GM12891 (cell line): ENCODE results near the gene IL10RA. TPM values are rescaled to one million over a fixed set of nuclear protein-coding genes. Genes with fewer than 3 reads are reported as not detected.

Experiments
- DNase-seq: peaks from one replicate; pipeline ENCODE4 v3.0.0; 2011; ENCODE audit warnings: low spot score; ENCODE audit not compliant: insufficient read length
- FAIRE-seq: peaks from 2 replicates; lab custom pipeline; 2011; peaks lifted over from hg19 to GRCh38; lab: Jason Lieb, UNC
- PAX5 ChIP-seq: IDR thresholded peaks from 2 replicates; pipeline ENCODE4 v1.6.1; 2011; ENCODE audit warnings: low read length, moderate library complexity, mild to moderate bottlenecking; ENCODE audit not compliant: insufficient read depth, severe bottlenecking
- POLR2A ChIP-seq: IDR thresholded peaks from 2 replicates; pipeline ENCODE4 v1.6.1; 2011; ENCODE audit warnings: low read depth, low read length, control low read depth
- POLR2AphosphoS5 ChIP-seq: IDR thresholded peaks from 2 replicates; pipeline ENCODE4 v1.6.1; 2011; ENCODE audit warnings: low read depth, low read length, control low read depth
- POU2F2 ChIP-seq: IDR thresholded peaks from 2 replicates; pipeline ENCODE4 v1.6.1; 2011; ENCODE audit warnings: low read depth, mild to moderate bottlenecking, control low read depth, low read length, moderate library complexity
- SPI1 ChIP-seq: IDR thresholded peaks from 2 replicates; pipeline ENCODE4 v1.6.1; 2011; ENCODE audit warnings: low read depth, low read length, control low read depth
- TAF1 ChIP-seq: IDR thresholded peaks from 2 replicates; pipeline ENCODE4 v1.6.1; 2011; ENCODE audit warnings: low read depth, low read length, control low read depth
- polyA plus RNA-seq: library from polyadenylated mRNA; unstranded; fragments of >200 nt; gene quantifications from one replicate; pipeline ENCODE4 v1.2.1, GENCODE V29; 2012; ENCODE audit warnings: low read depth, missing spikeins, inconsistent platforms; ENCODE audit not compliant: missing spikeins

Gene IL10RA
- 9.9 TPM for polyA plus RNA-seq

GRCh38 chr11:117985953-117986887 is at the start of gene IL10RA:
Gene IL10RA, plus strand, starts transcription at chr11:117986394. Its CDS starts 74 bp downstream, at chr11:117986468.
- peak; percentile 48 for TF ChIP-seq POU2F2
- TF ChIP-seq POLR2A: peak; percentile 93
- no peak for TF ChIP-seq SPI1
- TF ChIP-seq POLR2AphosphoS5: peak; percentile 90
- TF ChIP-seq PAX5: no peak
- TF ChIP-seq TAF1: peak; percentile 92
- FAIRE-seq (peak; percentile 99), DNase-seq (peak; percentile 92)

GRCh38 chr11:117936973-117937372 is 49.2 kb upstream of the IL10RA start:
- TF ChIP-seq SPI1: no peak
- TF ChIP-seq POLR2A: no peak
- no peak for TF ChIP-seq POLR2AphosphoS5
- TF ChIP-seq POU2F2: no peak
- TF ChIP-seq TAF1: no peak
- TF ChIP-seq PAX5: no peak
- FAIRE-seq (no peak), DNase-seq (no peak)

- DNase-seq (no peak), FAIRE-seq (no peak)
- TF ChIP-seq POU2F2 (no peak), TAF1 (no peak), PAX5 (no peak), POLR2AphosphoS5 (no peak), POLR2A (no peak), SPI1 (no peak)
These were observed 45.5 kb upstream of the IL10RA start for GRCh38 chr11:117940736-117941135.

GRCh38 chr11:117941163-117941707 is 45.0 kb upstream of the IL10RA start:
- no peak for TF ChIP-seq TAF1
- TF ChIP-seq POU2F2: no peak
- FAIRE-seq: no peak
- no peak for DNase-seq

- DNase-seq (no peak), FAIRE-seq (no peak)
- TF ChIP-seq PAX5 (no peak), POLR2AphosphoS5 (no peak), POLR2A (no peak), SPI1 (no peak), TAF1 (no peak), POU2F2 (no peak)
These were observed 44.1 kb upstream of the IL10RA start for GRCh38 chr11:117941976-117942654.

- FAIRE-seq (no peak), DNase-seq (no peak)
- TF ChIP-seq PAX5 (no peak), POU2F2 (no peak), POLR2AphosphoS5 (no peak), SPI1 (no peak), TAF1 (no peak), POLR2A (no peak)
These were observed 41.6 kb upstream of the IL10RA start for GRCh38 chr11:117944554-117944953.

- TF ChIP-seq POLR2A (no peak), POU2F2 (no peak), SPI1 (no peak), TAF1 (no peak), POLR2AphosphoS5 (no peak), PAX5 (no peak)
- DNase-seq (no peak), FAIRE-seq (no peak)
These were observed 41.0 kb upstream of the IL10RA start for GRCh38 chr11:117945047-117945810.

GRCh38 chr11:117946156-117946841 is 39.9 kb upstream of the IL10RA start:
- FAIRE-seq (no peak), DNase-seq (no peak)
- TF ChIP-seq POLR2A (no peak), POU2F2 (no peak), SPI1 (no peak), POLR2AphosphoS5 (no peak), PAX5 (no peak), TAF1 (no peak)
